Activated gamma-delta T cell treated with Interleukin-2 at 50 U/mL for 16 hours (primary cell): ENCODE data around the gene TNS3.

Experiments used
- DNase-seq: peaks from one replicate; pipeline ENCODE4 v3.0.0-alpha.2; 2020

The TNS3 gene

DNA sequence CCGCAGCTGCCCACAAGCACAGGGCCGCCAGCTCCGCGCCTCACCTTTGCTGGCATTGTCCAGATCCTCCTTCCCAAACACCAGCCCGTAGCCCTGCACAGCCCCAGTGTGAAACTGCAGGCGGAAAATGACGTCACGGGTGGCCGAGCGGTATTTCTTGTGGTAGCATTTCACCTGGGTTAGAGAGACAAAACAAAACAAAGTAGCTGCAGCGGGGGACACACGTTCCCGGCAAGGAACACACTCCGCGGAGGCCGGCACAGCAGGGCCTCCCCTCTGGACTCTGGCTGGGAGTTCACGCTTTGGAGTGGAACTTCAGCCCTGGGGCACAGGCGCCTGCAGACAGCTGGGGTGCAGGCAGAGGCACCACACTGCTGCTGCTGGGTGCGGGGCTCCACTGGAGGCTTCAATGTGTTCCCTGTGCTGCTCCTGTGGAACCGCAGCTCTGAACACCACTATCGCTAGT lies 181.1 kb downstream of the TNS3 start:
- no peak for DNase-seq

DNA sequence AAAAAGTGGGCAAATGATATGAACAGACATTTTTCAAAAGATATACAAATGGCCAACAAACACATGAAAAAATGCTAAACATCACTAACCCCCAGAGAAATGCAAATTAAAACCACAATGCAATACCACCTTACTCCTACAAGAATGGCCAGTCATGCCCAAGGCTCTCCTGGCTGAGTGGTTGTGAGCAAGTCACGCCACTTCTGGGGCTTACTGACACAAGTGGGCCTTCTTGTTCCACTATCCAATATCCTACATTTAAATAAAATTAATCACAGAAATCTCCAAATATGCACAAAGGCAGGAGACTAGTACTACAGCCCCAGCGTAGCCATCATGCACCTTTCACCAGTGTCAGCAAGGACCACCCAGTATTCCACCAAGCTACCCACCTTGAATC lies 181.9 kb downstream of the TNS3 start:
- DNase-seq = no peak

DNA sequence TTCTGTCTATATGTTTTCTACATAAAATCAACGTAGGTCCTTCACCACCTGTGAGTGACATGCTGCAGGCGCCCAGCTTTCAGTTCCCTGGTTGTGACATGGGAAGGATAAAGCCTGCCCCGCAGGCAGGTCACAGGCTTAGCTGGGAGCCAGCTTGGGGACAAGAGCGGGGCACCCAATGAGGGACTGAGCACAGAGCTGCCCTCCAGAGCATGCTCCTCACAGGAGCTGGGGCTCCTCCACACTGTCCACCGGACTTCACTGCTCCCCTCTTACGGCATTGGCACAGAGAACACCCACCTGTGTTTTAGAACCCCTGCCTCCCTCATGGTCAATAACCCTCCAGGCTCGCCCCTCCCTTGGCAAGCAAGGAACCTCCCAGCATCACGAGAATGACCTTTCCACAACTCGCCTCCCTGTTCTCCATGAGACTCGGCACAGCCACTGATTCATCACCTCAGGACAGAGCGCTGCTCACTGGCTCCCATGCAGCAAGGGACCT lies 187.1 kb downstream of the TNS3 start:
- DNase-seq = no peak

DNA sequence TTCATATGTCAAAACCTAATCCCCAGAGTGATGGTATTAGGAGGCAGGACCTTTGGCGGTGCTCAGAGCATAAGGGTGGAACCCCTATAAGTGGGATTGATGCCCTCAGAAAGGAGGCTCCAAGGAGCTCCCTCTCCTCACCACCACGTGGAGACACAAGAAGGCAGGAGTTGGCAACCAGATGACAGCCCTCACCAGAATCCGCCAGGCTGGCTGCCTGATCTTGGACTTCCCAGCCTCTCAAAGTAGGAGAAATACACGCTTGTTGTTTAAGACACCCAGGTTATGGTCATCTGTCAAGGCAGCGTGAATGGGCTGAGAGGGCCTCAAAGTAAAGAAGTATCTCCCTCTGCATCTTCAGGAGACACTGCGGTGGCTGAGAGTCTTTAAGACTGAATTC lies 187.7 kb downstream of the TNS3 start:
- no peak for DNase-seq

DNA sequence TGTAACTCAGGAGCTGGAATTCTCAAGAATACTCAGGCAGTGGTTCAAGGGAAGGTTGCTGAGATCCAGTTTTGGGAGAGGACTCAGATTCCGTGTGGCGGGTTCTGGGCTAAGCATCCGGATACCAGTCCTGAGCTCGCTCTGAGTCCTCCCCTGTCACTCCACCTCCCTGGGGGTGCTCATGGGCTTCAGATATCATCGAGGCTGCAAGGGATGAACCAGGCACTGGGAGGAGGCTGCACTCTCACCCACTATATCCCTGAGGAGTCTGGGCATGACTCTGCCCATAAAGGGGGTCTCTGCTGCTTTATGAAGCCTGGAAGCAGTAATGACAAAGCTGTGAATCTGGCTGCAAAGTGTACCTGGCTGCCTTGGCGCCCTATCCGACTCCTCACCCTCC lies 188.5 kb downstream of the TNS3 start:
- DNase-seq = no peak

DNA sequence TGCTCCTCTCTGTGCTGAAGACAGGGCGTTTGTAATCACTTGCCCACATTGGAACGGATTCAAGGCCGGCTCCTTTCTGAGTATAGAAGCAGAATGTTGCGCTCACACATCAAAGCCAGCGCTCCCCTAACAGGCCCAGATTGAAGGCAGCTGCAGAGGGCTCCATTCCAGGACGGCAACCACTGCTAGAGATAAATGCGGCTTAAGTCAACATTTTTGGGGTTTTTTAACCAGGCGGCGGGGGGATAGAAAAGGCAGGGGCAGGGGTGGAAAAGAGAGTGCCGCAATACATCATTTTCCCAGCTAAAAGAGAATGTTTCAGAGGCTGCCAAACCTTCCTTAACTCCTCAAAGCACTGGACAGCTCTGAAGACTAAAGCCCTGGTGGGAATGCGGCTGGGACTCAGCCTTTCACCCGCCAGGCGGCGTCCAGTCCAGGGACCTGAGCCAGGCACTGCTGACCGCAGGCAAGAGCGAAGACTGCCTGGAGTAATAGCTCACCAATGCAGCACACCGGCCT lies 189.6 kb downstream of the TNS3 start:
- DNase-seq = no peak

DNA sequence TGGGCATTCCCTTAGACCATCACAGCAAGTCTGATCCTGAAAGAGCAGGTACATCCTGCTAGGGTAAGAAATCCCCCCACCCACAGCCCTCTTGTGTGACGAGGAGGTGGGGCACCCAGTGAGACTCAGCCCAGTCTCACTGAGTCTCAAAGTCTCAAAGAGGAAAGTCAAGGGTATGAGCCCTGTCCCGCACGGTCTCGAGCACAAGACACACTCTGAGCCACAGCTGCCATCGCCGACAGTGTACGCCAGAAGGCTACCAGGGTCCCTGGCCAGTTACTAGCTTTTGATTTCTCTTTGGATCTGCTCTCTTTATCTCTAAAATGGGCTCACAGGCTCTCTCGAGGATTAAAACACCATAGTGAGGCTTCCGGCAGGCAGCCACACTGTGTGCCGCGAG lies 190.2 kb downstream of the TNS3 start:
- no peak for DNase-seq

DNA sequence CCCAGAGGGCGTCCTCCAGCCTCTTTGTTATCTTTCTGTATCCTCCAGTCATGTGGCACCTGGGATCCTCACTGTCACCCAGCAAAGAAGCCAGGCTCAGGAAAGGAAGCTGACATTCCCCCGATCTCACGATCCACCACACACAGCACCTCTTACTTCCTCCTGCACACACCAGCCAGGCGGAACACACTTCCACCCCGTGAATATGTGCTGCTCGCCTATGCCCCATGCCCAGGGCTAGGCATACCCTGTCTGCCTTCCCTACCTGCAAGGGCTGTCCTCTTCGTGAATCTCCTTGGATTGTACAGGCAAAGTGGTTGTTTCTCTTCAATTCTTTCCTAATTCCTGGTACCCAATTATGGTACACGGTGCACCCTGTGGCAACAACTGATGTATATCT lies 191.0 kb downstream of the TNS3 start:
- DNase-seq = no peak

DNA sequence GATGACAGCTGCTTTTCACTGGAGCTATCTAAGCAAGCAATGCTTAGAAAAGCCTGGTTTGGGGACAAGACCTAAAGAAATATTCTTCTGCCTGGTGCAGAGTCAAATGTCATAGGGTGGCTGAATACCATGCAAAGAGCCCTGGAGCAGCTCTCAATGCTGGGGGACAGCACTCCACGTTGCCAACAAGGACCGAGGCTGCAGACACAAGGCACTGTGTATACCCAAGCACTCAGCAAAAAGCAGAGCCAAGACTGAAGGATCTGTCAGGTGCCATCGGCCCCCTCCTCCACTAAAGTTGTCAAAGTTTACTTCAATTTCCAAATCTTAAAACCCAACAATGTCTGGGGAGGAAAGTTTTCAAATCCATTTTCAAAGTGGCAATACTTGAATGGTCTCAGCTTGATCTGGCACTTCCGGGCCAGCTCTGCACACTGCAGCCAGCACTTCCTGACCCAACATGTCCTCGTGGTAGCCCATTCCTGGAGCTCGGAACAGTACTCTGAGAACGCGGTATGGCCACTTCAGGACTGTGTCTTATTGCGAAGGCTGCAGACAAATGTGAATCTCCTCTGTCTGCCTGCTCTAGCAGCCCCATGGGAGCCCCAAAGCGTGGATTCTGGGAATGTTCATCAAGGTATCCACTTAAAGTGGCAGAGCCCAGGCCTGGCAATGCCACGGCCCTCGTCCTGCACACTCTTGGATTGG lies 191.8 kb downstream of the TNS3 start:
- DNase-seq = no peak

DNA sequence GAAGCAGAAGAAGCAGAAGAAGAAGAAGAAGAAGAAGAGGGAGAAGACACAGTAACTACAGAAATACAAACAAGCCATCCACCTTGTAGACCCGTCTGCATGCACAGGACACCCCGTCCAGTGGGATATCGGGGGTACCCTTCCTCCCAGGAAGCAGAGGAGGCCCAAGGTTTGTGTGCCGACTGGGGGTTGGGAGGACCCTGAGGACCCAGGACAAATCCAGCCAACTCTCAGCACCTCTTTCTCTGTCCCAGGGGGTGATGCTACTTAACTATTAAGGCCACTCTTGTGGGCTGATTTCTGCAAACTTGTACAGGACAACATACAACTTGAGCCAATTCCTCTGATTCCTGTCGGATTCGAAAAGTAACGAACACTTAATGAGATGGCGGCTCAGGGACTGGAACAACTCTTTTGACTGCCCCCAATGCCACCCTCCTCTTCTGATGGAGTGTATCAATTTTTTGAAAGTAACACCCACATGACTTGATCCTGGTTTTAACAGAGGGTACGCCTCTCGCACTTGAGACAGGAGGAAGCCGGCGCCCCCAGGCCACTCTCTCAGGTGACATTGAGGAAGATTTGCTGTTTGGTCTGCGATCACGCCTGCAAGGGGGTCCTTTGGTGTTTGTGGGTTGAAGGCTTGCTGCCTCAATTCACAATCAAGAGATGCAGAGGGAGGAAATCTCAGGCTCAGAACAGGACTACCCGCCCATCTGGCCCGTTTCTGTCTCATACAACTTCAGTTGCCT lies 192.6 kb downstream of the TNS3 start:
- DNase-seq = no peak

DNA sequence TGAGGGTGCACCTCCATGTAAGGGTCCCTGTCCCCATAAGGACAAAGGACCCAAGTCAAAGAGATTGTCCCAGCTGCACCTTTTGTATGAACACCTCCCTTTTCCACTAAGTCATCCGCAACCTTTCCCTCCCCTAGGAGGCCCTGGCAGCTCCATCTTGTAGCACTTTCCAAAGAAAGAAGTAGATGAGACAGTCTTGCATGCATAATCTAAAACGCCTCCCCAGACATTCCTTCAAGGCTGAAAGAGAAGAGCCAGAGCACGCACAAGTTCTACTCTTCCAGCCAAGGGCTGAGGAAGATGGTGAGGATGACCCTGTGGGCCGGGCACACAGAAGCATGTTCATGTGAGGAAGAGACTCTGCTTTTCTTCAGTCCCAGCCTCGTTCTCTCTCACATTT lies 194.4 kb downstream of the TNS3 start:
- DNase-seq = no peak

DNA sequence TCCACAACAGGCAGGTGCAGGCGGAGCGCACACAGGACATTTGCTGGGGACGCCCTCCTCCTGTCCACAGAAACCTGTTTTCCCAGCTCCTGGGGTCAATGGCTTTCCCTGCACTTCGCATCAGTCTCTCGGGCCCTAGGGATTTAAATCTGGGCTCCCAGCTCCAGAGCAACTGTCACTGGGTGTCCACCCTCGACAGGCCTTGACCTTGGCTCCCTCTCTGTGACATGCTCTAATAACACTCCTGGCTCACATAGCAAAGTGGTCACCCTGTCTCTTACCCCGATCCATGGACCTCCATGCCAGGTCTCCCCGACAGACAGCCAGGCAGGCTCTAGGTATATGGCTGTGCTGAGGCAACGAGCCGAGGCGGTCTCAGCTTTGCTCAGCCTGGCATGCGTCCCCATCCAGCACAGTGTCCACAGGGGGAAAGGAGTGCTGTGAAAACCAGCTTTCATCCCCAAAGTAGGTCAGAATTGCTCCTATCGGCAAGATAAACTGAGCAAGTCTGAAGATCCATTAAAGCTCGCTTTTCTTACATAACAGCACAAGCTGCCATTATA lies 195.6 kb downstream of the TNS3 start:
- DNase-seq = no peak

DNA sequence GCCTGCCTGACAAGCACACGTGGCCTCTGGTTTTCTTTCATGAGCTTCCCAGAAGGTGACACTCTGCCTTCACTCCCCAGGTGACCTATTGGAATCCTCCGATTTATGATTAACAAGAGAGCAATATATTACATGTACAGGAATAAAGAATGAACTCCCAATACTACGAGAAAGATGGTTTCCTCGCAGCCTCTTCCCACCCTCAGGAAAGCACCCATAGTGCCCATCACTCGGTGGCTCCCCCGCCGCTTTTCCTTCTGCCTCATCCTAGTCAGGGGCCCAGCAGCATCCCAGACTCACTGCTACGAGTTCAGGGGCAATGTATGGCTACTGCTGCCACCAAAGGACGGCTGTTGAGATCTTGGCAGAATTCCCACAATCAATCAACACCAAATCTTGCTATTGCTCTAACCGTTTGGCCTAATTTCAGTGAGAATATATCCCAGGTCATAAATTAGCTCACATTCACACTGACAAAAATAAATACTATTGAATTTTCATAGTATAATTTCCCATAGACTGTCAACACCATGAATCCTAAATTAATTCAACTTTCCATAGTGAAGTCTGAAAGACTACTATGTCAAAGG lies 196.3 kb downstream of the TNS3 start:
- no peak for DNase-seq

DNA sequence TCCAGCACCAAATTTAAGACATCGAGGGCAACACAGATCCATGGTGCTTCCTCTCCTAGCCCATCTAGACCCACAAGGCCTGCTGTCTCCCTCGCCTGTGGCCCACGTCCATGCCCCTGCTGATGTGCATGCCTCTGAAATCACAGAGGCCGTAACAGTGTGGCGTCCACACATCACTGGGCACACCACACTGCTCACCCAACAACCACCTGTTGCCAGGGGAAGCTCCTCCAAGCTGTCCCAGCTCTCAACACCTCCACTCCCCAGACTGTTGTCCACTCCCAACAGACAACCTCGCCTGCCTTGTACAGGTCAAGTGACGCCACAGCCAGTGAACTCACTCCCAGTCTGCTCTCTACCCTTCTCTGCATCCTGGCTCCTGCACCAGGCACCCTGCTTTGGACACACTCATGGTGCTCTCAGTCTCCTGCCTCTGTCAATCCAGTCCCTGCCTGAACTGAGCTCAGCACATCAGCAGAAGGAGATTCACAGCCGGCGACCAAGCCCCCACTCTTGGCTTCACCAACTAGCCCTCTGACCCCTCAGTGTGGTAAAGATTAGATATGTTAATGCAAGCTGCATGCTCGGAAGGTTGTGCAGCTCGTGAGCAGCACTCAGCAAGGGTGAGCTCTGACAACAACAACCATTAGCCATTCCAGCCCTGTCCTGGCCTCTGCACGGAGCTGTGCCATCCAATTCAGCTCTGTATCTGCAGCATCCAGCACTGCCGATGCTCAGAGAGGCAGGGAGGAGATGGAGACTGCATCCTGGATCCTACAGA lies 197.0 kb downstream of the TNS3 start:
- DNase-seq = no peak

DNA sequence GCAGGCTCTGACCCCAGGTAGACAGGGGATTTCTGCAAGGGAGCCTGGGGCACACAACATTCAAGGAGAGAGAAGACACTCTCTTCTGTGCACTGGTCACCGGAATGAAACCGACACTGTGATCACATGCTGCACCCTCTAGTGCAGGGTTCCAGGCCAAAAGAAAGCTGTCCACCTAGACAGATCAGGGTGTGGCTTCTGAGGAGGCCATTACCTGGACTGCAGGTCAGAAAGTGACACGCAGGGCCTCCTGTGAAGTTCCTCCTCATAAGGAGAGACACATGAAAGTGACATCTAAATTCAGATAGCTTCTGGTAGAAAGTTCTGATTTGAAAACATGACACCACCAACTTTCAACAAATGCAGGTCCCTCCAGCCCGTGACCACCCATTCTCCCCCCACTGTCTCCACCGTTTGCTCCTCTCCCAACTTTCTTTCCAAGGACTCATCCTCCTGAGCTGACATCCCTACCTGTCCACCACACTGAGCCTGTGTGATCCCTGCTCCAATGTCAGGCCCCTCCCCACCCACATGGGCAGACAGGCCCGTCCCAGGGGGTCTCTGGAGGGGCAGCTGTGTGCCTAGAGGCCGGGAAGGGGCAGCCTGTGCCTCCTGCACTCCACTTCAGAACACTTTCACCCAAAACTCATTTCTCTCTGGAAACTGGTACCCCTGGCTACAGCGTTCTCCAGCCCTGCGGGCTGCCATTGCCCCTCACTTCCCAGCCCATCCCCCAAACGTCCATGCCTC lies 198.0 kb downstream of the TNS3 start:
- DNase-seq = no peak

DNA sequence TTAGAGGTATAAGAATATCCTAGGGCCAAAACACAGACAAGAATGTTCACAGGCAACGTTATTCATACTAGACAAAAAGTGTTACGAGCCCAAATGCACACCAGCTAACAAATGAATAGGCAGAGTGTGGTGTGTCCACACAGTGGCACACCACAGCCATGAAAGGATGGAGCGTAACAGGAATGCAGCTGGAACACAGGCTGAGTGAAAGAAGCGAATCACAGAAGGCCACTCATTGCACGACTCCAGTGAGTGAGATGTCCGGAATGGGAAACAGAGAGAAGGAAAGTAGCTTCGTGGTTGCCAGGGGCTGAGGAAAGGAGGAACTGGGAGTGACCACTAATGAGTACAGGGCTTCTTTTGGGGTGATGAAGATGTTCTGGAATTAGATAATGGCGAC lies 198.8 kb downstream of the TNS3 start:
- no peak for DNase-seq

DNA sequence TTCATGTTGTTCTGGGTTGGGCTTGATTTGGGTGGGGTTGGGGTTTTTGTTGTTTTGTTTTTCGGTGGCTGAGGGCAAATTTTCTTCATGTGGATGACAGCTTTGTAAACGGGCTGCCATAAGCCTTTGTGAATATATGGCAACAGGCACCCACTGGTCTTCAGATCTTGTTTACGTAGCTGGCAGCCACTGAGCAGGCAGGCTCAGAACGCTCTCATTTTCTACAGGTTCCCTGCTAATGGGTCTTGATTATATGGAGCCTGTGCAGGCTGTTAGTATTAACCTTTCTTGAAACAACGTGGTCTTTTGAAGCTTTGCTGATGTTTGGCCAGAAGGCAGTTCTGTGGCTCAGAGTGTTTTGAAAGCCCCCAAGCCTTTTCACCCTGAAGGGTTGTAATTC lies 199.7 kb downstream of the TNS3 start:
- no peak for DNase-seq

DNA sequence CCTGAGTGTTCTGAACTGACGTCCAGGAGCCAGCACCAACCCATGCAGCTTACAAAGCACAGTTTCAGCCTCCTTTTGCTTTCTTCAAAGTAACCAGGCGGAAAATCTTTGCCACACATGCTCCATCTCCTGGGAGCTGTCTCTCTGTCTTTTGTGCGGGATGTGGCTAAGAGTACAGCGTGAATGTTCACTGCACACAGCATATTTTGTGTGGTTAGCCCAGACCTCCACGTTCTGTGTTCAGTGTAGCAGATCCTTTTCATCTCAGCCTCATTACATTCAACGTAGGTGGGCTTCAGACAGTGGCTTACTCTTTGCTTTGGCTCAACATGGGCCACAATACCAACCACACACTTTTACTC lies 200.8 kb downstream of the TNS3 start:
- no peak for DNase-seq

DNA sequence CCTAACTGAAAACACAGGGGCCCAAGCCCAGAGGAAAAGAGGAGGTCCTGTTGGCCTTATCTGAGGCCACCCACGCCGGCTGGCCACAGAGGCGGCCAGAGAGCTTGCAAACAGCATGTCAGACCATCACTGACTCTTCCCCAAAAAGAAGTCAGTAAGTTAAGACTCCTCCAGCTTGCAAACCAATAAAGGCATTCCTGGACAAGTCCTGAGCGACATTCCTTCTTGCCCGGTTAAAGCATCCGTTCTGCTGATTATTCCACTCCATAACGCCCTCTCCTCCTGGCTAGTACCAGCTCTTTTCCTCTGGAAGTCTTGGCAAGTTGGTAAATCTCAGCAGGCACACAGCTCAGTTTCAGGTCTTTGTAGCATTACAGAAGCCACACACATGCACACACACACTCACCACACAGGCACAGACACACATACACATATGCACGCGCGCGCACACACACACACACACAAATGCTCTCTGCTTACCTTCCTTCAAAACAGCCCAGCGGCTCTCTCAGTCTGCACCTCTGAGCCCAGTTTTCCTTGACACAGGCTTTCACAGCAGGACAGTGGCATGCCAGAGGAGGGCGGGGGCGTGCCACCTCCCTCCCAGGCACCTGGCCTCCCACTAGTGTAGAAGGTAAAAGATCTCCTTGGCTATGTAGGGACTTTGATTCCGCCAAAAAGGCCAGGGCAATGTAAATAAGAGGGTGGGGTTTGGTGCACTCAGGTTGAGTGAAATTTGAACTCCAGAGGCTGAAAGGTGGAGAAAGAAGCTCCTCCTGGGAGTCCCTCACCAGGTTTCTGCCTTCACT lies 201.4 kb downstream of the TNS3 start:
- DNase-seq = no peak

DNA sequence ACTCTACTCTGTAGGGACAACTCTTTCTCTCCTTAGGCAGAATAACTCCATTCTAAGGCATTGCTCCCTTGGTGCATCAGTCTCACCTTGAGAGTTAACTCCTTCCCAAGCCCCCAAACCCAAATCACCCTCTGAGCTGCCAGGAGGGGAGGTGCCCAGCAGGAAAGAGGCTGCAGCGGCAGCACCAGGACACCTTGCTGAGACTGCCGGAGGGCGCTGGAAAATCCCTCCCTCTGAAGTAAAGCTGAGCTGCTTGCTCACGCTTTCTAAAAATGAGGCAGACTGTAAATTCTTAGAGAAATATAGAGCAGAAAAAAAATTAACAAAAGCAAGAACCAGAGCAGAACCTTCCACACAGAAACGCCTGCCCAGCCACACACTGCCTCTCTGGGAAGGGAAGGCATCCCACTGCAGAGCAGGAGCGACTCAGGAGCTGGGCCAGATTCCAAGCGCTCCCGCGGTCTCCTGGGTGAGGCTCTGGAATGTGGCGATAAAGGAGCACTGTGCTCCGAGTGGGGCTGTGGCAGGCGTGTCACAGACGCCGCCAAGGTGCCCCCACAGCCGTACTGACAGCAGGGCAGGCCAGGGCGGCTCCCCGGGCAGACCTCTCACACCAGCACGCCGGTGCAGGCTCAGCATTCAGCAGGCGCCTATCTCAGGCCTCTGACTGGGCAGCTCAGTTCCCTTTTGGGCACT lies 202.1 kb downstream of the TNS3 start:
- DNase-seq = no peak
